GM18951 (cell line): ENCODE results near the gene GALNT16.

Experiments
- POLR2A ChIP-seq: IDR thresholded peaks from 4 replicates; pipeline ENCODE4 v1.6.1; 2011; ENCODE audit warnings: mild to moderate bottlenecking; ENCODE audit not compliant: insufficient read length, insufficient read depth; ENCODE audit errors: extremely low read depth
- in situ Hi-C: fragments of 300-500 bp; cut with MboI; formaldehyde crosslinking; loops from one replicate; pipeline ENCODE4 v1.12.0; 2022; ENCODE audit warnings: low sequenced_read_pairs, mixed read lengths, inconsistent platforms; ENCODE audit not compliant: unreplicated experiment

Gene GALNT16

GRCh38 chr14:69298131-69299071 is 38.4 kb downstream of the GALNT16 start:
- in situ Hi-C loops: no loop called here
- TF ChIP-seq POLR2A: no peak

GRCh38 chr14:69299286-69300035 is 39.5 kb downstream of the GALNT16 start:
- in situ Hi-C loops: no loop called here

GRCh38 chr14:69300601-69301221 is 40.8 kb downstream of the GALNT16 start:
- no peak for TF ChIP-seq POLR2A
- in situ Hi-C loops: no loop called here

More at GRCh38 chr14:69299286-69300035, 39.5 kb downstream of the GALNT16 start:
- no peak for TF ChIP-seq POLR2A

GRCh38 chr14:69303086-69303485 is 43.1 kb downstream of the GALNT16 start:
- in situ Hi-C loops: no loop called here
- TF ChIP-seq POLR2A: no peak

- in situ Hi-C loops: no loop called here
- no peak for TF ChIP-seq POLR2A
These were observed 52.6 kb downstream of the GALNT16 start for GRCh38 chr14:69312608-69313007.

- no peak for TF ChIP-seq POLR2A
- in situ Hi-C loops: no loop called here
These were observed 53.2 kb downstream of the GALNT16 start for GRCh38 chr14:69313176-69313575.

GRCh38 chr14:69314327-69314726 is 54.4 kb downstream of the GALNT16 start:
- in situ Hi-C loops: no loop called here
- TF ChIP-seq POLR2A: no peak

GRCh38 chr14:69315301-69315700 is 55.3 kb downstream of the GALNT16 start:
- in situ Hi-C loops: no loop called here
- TF ChIP-seq POLR2A: no peak

- in situ Hi-C loops: no loop called here
- TF ChIP-seq POLR2A: no peak
These were observed 56.6 kb downstream of the GALNT16 start for GRCh38 chr14:69316449-69317101.

- in situ Hi-C loops: no loop called here
These were observed 57.3 kb downstream of the GALNT16 start for GRCh38 chr14:69317102-69317755.

GRCh38 chr14:69317780-69318179 is 57.8 kb downstream of the GALNT16 start:
- no peak for TF ChIP-seq POLR2A

More at GRCh38 chr14:69317102-69317755, 57.3 kb downstream of the GALNT16 start:
- no peak for TF ChIP-seq POLR2A

GRCh38 chr14:69318241-69318640 is 58.3 kb downstream of the GALNT16 start:
- in situ Hi-C loops: no loop called here
- TF ChIP-seq POLR2A: no peak

More at GRCh38 chr14:69317780-69318179, 57.8 kb downstream of the GALNT16 start:
- in situ Hi-C loops: no loop called here

GRCh38 chr14:69318901-69319475 is 59.0 kb downstream of the GALNT16 start:
- in situ Hi-C loops: no loop called here
- TF ChIP-seq POLR2A: no peak
